HepG2 (cell line): ENCODE results near the gene DLEC1. TPM values are rescaled to one million over a fixed set of nuclear protein-coding genes. Genes with fewer than 3 reads are reported as not detected.

Experiments used
- CREB1 ChIP-seq, 2 experiments: fragments of 450-650 bp in 1 of 2; IDR thresholded peaks; 2 replicates each; pipeline ENCODE4 v1.6.1; 2016 to 2017; ENCODE audit warnings: control low read depth in 1 of 2, mild to moderate bottlenecking in 1 of 2, missing compliant biosample characterization in 1 of 2, missing genetic modification characterization in 1 of 2
- FOXO4 ChIP-seq: sonication (generic); formaldehyde crosslinking; conservative IDR thresholded peaks from 2 replicates; pipeline ENCODE4 v1.8.1; 2023; ENCODE audit warnings: missing genetic modification reagents
- FOXP4 ChIP-seq: sonication (generic); formaldehyde crosslinking; IDR thresholded peaks from 2 replicates; pipeline ENCODE4 v1.4.0; 2020; ENCODE audit warnings: missing genetic modification reagents
- HNRNPLL ChIP-seq: fragments of 200-400 bp; formaldehyde crosslinking; IDR thresholded peaks from 2 replicates; pipeline ENCODE4 v1.6.1; 2017; ENCODE audit warnings: mild to moderate bottlenecking, low read depth, low read length; ENCODE audit not compliant: poor library complexity, severe bottlenecking
- MAF1 ChIP-seq: sonication (generic); formaldehyde crosslinking; IDR thresholded peaks from 2 replicates; pipeline ENCODE4 v1.5.0; 2020; ENCODE audit warnings: missing genetic modification reagents, borderline replicate concordance
- MEIS2 ChIP-seq: sonication (generic); formaldehyde crosslinking; IDR thresholded peaks from 2 replicates; pipeline ENCODE4 v1.9.0; 2021; ENCODE audit warnings: mild to moderate bottlenecking, missing genetic modification reagents
- MIER2 ChIP-seq: IDR thresholded peaks from 2 replicates; pipeline ENCODE4 v1.6.1; 2016; ENCODE audit warnings: missing biosample characterization, missing genetic modification reagents
- MIER3 ChIP-seq: IDR thresholded peaks from 2 replicates; pipeline ENCODE4 v1.6.1; 2016; ENCODE audit warnings: missing compliant biosample characterization, borderline replicate concordance
- NPAS2 ChIP-seq: sonication (generic); formaldehyde crosslinking; IDR thresholded peaks from 2 replicates; pipeline ENCODE4 v1.8.0; 2022; ENCODE audit warnings: mild to moderate bottlenecking, missing genetic modification reagents, borderline replicate concordance
- PATZ1 ChIP-seq: sonication (generic); formaldehyde crosslinking; IDR thresholded peaks from 2 replicates; pipeline ENCODE4 v1.4.0; 2020; ENCODE audit warnings: missing genetic modification reagents
- RARA ChIP-seq: IDR thresholded peaks from 2 replicates; pipeline ENCODE4 v1.6.1; 2016; ENCODE audit warnings: missing genetic modification reagents, missing compliant biosample characterization
- RFXAP ChIP-seq: sonication (generic); formaldehyde crosslinking; IDR thresholded peaks from 2 replicates; pipeline ENCODE4 v1.4.0; 2020; ENCODE audit warnings: missing genetic modification reagents, borderline replicate concordance
- SKI ChIP-seq: fragments of 450-650 bp; IDR thresholded peaks from one replicate; pipeline ENCODE4 v1.6.1; 2018; ENCODE audit warnings: mild to moderate bottlenecking; ENCODE audit not compliant: partially characterized antibody
- U2AF2 ChIP-seq: fragments of 200-400 bp; formaldehyde crosslinking; IDR thresholded peaks from 2 replicates; pipeline ENCODE4 v1.6.1; 2017; ENCODE audit warnings: low read depth, mild to moderate bottlenecking, low read length
- XRCC5 ChIP-seq: fragments of 200-400 bp; formaldehyde crosslinking; optimal IDR thresholded peaks from 2 replicates; pipeline ENCODE3; 2017; ENCODE audit warnings: mild to moderate bottlenecking, low read length
- ZNF230 ChIP-seq: sonication (generic); formaldehyde crosslinking; IDR thresholded peaks from 2 replicates; pipeline ENCODE4 v1.4.0; 2020; ENCODE audit warnings: mild to moderate bottlenecking, missing genetic modification reagents
- ZNF292 ChIP-seq: sonication (generic); formaldehyde crosslinking; IDR thresholded peaks from 2 replicates; pipeline ENCODE4 v1.8.1; 2022; ENCODE audit warnings: mild to moderate bottlenecking, low read depth, missing genetic modification reagents, borderline replicate concordance
- ZNF740 ChIP-seq: sonication (generic); formaldehyde crosslinking; IDR thresholded peaks from 2 replicates; pipeline ENCODE4 v1.4.0; 2020; ENCODE audit warnings: missing genetic modification reagents
- polyA plus RNA-seq, 8 experiments: library from polyadenylated mRNA; depleted of rRNA in 3 of 8; stranded (reverse) in 7 of 8; unstranded in 1 of 8; fragments of >200 nt; fragmentation: Illumina TruSeq in 4 of 8; extraction: Trizol in 4 of 8; gene quantifications; 2 replicates each; pipeline versions ENCODE4 v1.2.1 to v1.2.3, GENCODE V29; 2011 to 2016; ENCODE audit warnings: low read depth in 4 of 8, missing spikeins in 1 of 8, mixed read lengths in 1 of 8; ENCODE audit not compliant: insufficient read depth in 1 of 8
- total RNA-seq, 5 experiments: library from RNA; depleted of rRNA; stranded (reverse); fragments of >200 nt; fragmentation: Illumina TruSeq; extraction: Trizol; gene quantifications; 2 replicates each; pipeline ENCODE4 v1.2.3, GENCODE V29; 2016; ENCODE audit warnings: low read depth in 1 of 5
- TF ChIP-seq, protein P1 (sequence below): IDR thresholded peaks from 2 replicates; pipeline ENCODE4 v1.6.1; 2012; ENCODE audit warnings: low read length, improper control_type of control experiment

DLEC1 gene
- total and polyA plus RNA-seq, 2 of the 13 experiments (the other 11 are each of a cell fraction or from before 2014, with no cell fraction given), result 0.09 TPM; not detected in 1

GRCh38 chr3:38005076-38006020 is 33.7 kb upstream of the DLEC1 start (continued):
- TF ChIP-seq, protein P1, sequence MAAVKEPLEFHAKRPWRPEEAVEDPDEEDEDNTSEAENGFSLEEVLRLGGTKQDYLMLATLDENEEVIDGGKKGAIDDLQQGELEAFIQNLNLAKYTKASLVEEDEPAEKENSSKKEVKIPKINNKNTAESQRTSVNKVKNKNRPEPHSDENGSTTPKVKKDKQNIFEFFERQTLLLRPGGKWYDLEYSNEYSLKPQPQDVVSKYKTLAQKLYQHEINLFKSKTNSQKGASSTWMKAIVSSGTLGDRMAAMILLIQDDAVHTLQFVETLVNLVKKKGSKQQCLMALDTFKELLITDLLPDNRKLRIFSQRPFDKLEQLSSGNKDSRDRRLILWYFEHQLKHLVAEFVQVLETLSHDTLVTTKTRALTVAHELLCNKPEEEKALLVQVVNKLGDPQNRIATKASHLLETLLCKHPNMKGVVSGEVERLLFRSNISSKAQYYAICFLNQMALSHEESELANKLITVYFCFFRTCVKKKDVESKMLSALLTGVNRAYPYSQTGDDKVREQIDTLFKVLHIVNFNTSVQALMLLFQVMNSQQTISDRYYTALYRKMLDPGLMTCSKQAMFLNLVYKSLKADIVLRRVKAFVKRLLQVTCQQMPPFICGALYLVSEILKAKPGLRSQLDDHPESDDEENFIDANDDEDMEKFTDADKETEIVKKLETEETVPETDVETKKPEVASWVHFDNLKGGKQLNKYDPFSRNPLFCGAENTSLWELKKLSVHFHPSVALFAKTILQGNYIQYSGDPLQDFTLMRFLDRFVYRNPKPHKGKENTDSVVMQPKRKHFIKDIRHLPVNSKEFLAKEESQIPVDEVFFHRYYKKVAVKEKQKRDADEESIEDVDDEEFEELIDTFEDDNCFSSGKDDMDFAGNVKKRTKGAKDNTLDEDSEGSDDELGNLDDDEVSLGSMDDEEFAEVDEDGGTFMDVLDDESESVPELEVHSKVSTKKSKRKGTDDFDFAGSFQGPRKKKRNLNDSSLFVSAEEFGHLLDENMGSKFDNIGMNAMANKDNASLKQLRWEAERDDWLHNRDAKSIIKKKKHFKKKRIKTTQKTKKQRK, result no peak
- TF ChIP-seq ZNF230 (CRISPR knock-in tag) (no peak), MEIS2 (no peak; the same call in 1 of the 2 replicates), RARA (CRISPR knock-in tag) (peak; percentile 72), HNRNPLL (no peak), NPAS2 (CRISPR knock-in tag) (no peak), U2AF2 (no peak), XRCC5 (peak; percentile 58), RFXAP (peak; percentile 66; the same call in 1 of the 2 replicates), MAF1 (CRISPR knock-in tag) (no peak), ZNF292 (no peak), SKI (peak; percentile 91), MIER3 (CRISPR knock-in tag) (no peak; the same call in 1 of the 2 replicates), CREB1 (IDR thresholded peaks at IDR 0.05) (no peak), CREB1 (CRISPR knock-in tag; IDR thresholded peaks at IDR 0.05) (no peak; the same call in 1 of the 2 replicates), FOXP4 (CRISPR knock-in tag) (peak; percentile 71), FOXO4 (CRISPR knock-in tag) (no peak), PATZ1 (CRISPR knock-in tag) (peak; percentile 79), MIER2 (CRISPR knock-in tag) (no peak), ZNF740 (CRISPR knock-in tag) (peak; percentile 23; the same call in 1 of the 2 replicates)
